HG02973 (cell line): ENCODE results near the gene GALNT7.

Source experiments
- ATAC-seq: cut with Tn5 transposase; IDR thresholded peaks from one replicate; pipeline ENCODE4 v1.9.1; 2021; ENCODE audit warnings: moderate library complexity; ENCODE audit not compliant: unreplicated experiment

Gene GALNT7

GRCh38 chr4:173334085-173334890 lies 165.7 kb downstream of the GALNT7 start, which contains the start of gene HMGB2:
TSS of gene HMGB2 (minus strand) at chr4:173334358. CDS start at chr4:173333649, 709 bp downstream.
- ATAC-seq, result peak; percentile 92

GRCh38 chr4:173334891-173335752 lies 166.5 kb downstream of the GALNT7 start:
- ATAC-seq, result peak; percentile 30

- ATAC-seq, result no peak
Measured at GRCh38 chr4:173337463-173337862, 168.9 kb downstream of the GALNT7 start.

GRCh38 chr4:173343832-173344397 lies 175.3 kb downstream of the GALNT7 start:
- ATAC-seq, result no peak

- no peak for ATAC-seq
Measured at GRCh38 chr4:173345648-173346047, 177.0 kb downstream of the GALNT7 start.

GRCh38 chr4:173346074-173346473 lies 177.5 kb downstream of the GALNT7 start:
- ATAC-seq, result no peak

GRCh38 chr4:173347467-173347866 lies 178.9 kb downstream of the GALNT7 start:
- no peak for ATAC-seq

- ATAC-seq, result no peak
Measured at GRCh38 chr4:173357939-173358338, 189.3 kb downstream of the GALNT7 start.

GRCh38 chr4:173360587-173361221 lies 192.1 kb downstream of the GALNT7 start:
- no peak for ATAC-seq

GRCh38 chr4:173362666-173363065 lies 194.1 kb downstream of the GALNT7 start:
- no peak for ATAC-seq

GRCh38 chr4:173365359-173365996 lies 196.9 kb downstream of the GALNT7 start:
- no peak for ATAC-seq

GRCh38 chr4:173367285-173367684 lies 198.7 kb downstream of the GALNT7 start:
- no peak for ATAC-seq

GRCh38 chr4:173367946-173368345 lies 199.3 kb downstream of the GALNT7 start:
- ATAC-seq, result no peak

GRCh38 chr4:173370130-173370476 lies 201.5 kb downstream of the GALNT7 start:
- ATAC-seq, result peak; percentile 3

GRCh38 chr4:173370477-173371291 lies 202.1 kb downstream of the GALNT7 start, which contains the start of gene SAP30:
TSS of gene SAP30 (plus strand) at chr4:173370954. CDS start at chr4:173371183, 229 bp downstream.
- peak; percentile 71 for ATAC-seq

GRCh38 chr4:173371292-173372192 lies 202.9 kb downstream of the GALNT7 start:
- ATAC-seq, result peak; percentile 21
